Activated CD8-positive, alpha-beta T cell treated with anti-CD3 and anti-CD28 coated beads, Interleukin-2, amount 10 ng/mL, durations not matched to agents 7 days and 5 days (primary cell): ENCODE data around the gene PGP. TPM values are rescaled to one million over a fixed set of nuclear protein-coding genes. Genes with fewer than 3 reads are reported as not detected.
A peak's percentile ranks its signal among the peaks of the same experiment; 100 is the strongest.

Experiments used
- ATAC-seq: fragments of 150-1000 bp; cut with Tn5 transposase; one replicate; pipeline ENCODE4 v1.10.0; 2021; ENCODE audit warnings: moderate library complexity
- CTCF ChIA-PET: fragments of 350-600 bp; sonication (Branson Sonifier 250); formaldehyde crosslinking; loops from one replicate; lab custom pipeline; 2021; ENCODE audit warnings: antibody characterized with exemption; lab: Charles Lee
- POLR2A ChIA-PET: fragments of 350-600 bp; sonication (Branson Sonifier 250); formaldehyde crosslinking; loops from one replicate; lab custom pipeline; 2021; ENCODE audit warnings: antibody characterized with exemption; lab: Charles Lee
- DNase-seq: peaks from one replicate; pipeline ENCODE4 v3.0.0-alpha.2; 2020
- H3K27ac Mint-ChIP-seq: one replicate; pipeline ENCODE4 v1.8.0; 2021; ENCODE audit warnings: mild to moderate bottlenecking, mixed read lengths
- H3K27me3 Mint-ChIP-seq: one replicate; pipeline ENCODE4 v1.8.0; 2021; ENCODE audit warnings: low read depth, mixed read lengths
- H3K36me3 Mint-ChIP-seq: one replicate; pipeline ENCODE4 v1.8.0; 2021; ENCODE audit warnings: low read depth, mixed read lengths
- H3K4me1 Mint-ChIP-seq: one replicate; pipeline ENCODE4 v1.8.0; 2021; ENCODE audit warnings: low read depth, mixed read lengths
- H3K4me3 Mint-ChIP-seq: one replicate; pipeline ENCODE4 v1.8.0; 2021; ENCODE audit warnings: mild to moderate bottlenecking, mixed read lengths
- H3K9me3 Mint-ChIP-seq: one replicate; pipeline ENCODE4 v1.8.0; 2022; ENCODE audit warnings: mixed read lengths; ENCODE audit not compliant: insufficient read depth
- total RNA-seq, 2 experiments: library from RNA; stranded (reverse); gene quantifications; one replicate each; pipeline ENCODE4 v1.2.3, GENCODE V29; 2021

PGP gene
- total RNA-seq, 2 experiments from 2014 or later: 28.5 to 29.0 TPM

GRCh38 chr16:2174396-2175131 lies 40.1 kb downstream of the PGP start:
- H3K27ac Mint-ChIP-seq: no peak overlapping the region
- no peaks in the 10 kb centered on the region for H3K27me3 Mint-ChIP-seq
- H3K36me3 Mint-ChIP-seq: peaks cover 18% of the 10 kb centered on the region
- H3K9me3 Mint-ChIP-seq: no peaks in the 10 kb centered on the region
- ATAC-seq: no peak
- DNase-seq: no peak
- ChIA-PET CTCF (no interaction called here), POLR2A (no interaction called here)
- H3K4me3 Mint-ChIP-seq: no peak overlapping the region
- H3K4me1 Mint-ChIP-seq: no peaks in the 10 kb centered on the region

DNA sequence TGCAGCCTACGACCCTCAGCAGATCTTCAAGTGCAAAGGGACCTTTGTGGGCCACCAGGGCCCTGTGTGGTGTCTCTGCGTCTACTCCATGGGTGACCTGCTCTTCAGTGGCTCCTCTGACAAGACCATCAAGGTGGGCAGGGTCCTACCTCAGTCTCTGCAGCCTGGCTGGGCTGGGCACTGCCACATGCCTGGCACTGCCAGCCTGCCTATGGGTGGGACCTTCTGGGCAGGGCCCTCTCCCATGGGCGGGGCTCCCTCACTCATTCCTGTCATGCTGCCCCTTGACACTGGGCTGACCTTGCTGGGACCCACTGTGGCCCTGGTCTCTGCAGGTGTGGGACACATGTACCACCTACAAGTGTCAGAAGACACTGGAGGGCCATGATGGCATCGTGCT lies 40.7 kb downstream of the PGP start:
- no peak overlapping the region for H3K27ac Mint-ChIP-seq
- peaks cover 18% of the 10 kb centered on the region for H3K36me3 Mint-ChIP-seq
- ATAC-seq (no peak), DNase-seq (no peak)
- ChIA-PET CTCF (no interaction called here), POLR2A (no interaction called here)
- no peaks in the 10 kb centered on the region for H3K4me1 Mint-ChIP-seq
- H3K27me3 Mint-ChIP-seq: no peaks in the 10 kb centered on the region
- no peaks in the 10 kb centered on the region for H3K9me3 Mint-ChIP-seq
- no peak overlapping the region for H3K4me3 Mint-ChIP-seq

DNA sequence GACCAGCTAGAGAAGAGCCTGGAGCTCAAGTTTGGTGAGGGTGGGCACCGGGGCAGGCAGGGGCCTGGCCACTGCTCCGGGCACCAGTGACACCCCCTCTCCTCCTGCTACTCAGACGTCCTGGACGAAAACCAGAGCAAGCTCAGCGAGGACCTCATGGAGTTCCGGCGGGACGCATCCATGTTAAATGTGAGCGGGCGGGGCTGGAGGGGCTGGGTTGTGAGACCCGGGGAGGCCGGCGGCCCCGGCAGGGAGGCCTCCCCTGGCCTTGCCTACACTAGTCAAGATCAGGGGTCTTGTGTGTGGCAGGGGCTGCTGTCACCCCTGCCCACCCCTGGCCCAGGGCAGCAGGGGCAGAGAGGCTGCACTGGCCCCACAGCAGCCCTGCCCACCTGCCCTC lies 41.3 kb downstream of the PGP start:
- DNase-seq (no peak), ATAC-seq (no peak)
- Mint-ChIP-seq H3K4me3 (no peak overlapping the region), H3K27me3 (no peaks in the 10 kb centered on the region), H3K36me3 (peaks cover 18% of the 10 kb centered on the region), H3K27ac (no peak overlapping the region), H3K9me3 (no peaks in the 10 kb centered on the region), H3K4me1 (no peaks in the 10 kb centered on the region)
- POLR2A ChIA-PET: no interaction called here
- CTCF ChIA-PET: no interaction called here

GRCh38 chr16:2172688-2173335 lies 41.8 kb downstream of the PGP start:
- ATAC-seq (no peak), DNase-seq (no peak)
- H3K4me3 Mint-ChIP-seq: no peak overlapping the region
- H3K36me3 Mint-ChIP-seq: peaks cover 18% of the 10 kb centered on the region
- CTCF ChIA-PET: no interaction called here
- H3K27ac Mint-ChIP-seq: no peak overlapping the region
- H3K4me1 Mint-ChIP-seq: no peaks in the 10 kb centered on the region
- no peaks in the 10 kb centered on the region for H3K27me3 Mint-ChIP-seq
- POLR2A ChIA-PET: no interaction called here
- no peaks in the 10 kb centered on the region for H3K9me3 Mint-ChIP-seq

GRCh38 chr16:2171601-2172178 lies 43.0 kb downstream of the PGP start:
- no peaks in the 10 kb centered on the region for H3K4me1 Mint-ChIP-seq
- DNase-seq (no peak), ATAC-seq (no peak)
- POLR2A ChIA-PET: no interaction called here
- no peaks in the 10 kb centered on the region for H3K9me3 Mint-ChIP-seq
- no peak overlapping the region for H3K4me3 Mint-ChIP-seq
- no peaks in the 10 kb centered on the region for H3K27me3 Mint-ChIP-seq
- CTCF ChIA-PET: no interaction called here
- H3K36me3 Mint-ChIP-seq: peaks cover 15% of the 10 kb centered on the region
- H3K27ac Mint-ChIP-seq: no peak overlapping the region

- H3K9me3 Mint-ChIP-seq: no peaks in the 10 kb centered on the region
- peaks cover 15% of the 10 kb centered on the region for H3K36me3 Mint-ChIP-seq
- no peaks in the 10 kb centered on the region for H3K4me1 Mint-ChIP-seq
- POLR2A ChIA-PET: no interaction called here
- DNase-seq: no peak
- no peaks in the 10 kb centered on the region for H3K27me3 Mint-ChIP-seq
- CTCF ChIA-PET: no interaction called here
- H3K27ac Mint-ChIP-seq: no peak overlapping the region
- ATAC-seq: no peak
- H3K4me3 Mint-ChIP-seq: no peak overlapping the region
These were observed 43.8 kb downstream of the PGP start for GRCh38 chr16:2170587-2171435.

DNA sequence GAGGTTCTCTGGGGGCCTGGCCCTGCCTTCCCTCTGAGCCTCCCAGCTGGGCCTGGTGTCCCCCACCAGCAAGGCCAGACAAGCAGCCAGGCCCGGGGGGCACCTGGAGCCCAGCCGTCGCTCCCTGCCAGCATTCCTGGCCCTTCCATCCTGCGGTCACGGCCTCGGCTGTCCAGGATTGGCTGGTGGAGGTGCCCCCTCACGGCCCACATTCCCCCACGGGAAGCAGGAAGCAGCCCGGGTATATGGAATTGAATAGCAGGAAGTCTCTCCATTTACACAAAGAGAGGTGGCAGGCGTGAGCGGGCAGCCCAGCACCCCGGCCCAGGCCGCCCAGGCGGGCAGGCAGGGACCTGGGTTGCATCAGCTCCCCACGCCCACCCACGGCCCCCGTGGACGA lies 44.6 kb downstream of the PGP start:
- H3K27ac Mint-ChIP-seq: no peak overlapping the region
- H3K36me3 Mint-ChIP-seq: peaks cover 17% of the 10 kb centered on the region
- H3K4me3 Mint-ChIP-seq: no peak overlapping the region
- DNase-seq (no peak), ATAC-seq (no peak)
- no peaks in the 10 kb centered on the region for H3K4me1 Mint-ChIP-seq
- H3K27me3 Mint-ChIP-seq: no peaks in the 10 kb centered on the region
- H3K9me3 Mint-ChIP-seq: no peaks in the 10 kb centered on the region
- CTCF ChIA-PET: no interaction called here
- POLR2A ChIA-PET: no interaction called here

DNA sequence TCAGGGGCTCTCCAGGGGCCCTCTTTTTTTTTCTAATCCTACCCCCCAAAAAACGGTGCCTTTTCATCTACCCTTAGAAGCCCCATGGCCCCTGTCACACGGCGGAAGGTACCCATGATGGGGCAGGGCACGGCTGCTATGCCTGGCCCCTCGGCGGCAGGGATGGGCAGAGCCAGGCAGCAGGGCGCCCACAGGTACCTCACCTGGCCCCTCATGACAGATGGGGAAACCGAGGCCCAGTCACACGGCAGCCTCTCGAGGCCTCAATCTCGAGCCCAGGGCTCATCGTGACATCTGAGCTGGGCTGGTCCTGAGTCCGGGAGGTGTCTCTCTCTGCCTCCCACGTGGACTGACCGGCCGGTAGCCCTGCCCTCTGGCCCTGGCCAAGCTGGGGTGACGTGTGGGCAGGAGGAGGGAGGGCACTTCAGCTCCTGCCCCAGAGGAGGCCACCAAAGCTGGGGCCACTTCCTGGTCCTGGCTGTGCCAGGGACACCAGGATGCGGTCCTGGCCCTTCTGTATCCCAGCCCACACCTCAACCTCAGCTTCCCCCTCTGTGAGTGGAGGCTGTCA lies 47.5 kb downstream of the PGP start:
- POLR2A ChIA-PET: no interaction called here

GRCh38 chr16:2166263-2167067 lies 48.2 kb downstream of the PGP start:
- Mint-ChIP-seq H3K9me3 (no peaks in the 10 kb centered on the region), H3K4me3 (no peak overlapping the region), H3K27me3 (no peaks in the 10 kb centered on the region), H3K4me1 (no peaks in the 10 kb centered on the region), H3K27ac (peak overlapping the region; percentile 64), H3K36me3 (peaks cover 13% of the 10 kb centered on the region)
- ChIA-PET CTCF (no interaction called here), POLR2A (no interaction called here)
- ATAC-seq: no peak
- no peak for DNase-seq

More for the DNA sequence above, 47.5 kb downstream of the PGP start:
- Mint-ChIP-seq H3K9me3 (no peaks in the 10 kb centered on the region), H3K27ac (no peak overlapping the region), H3K4me3 (no peak overlapping the region), H3K27me3 (no peaks in the 10 kb centered on the region), H3K4me1 (no peaks in the 10 kb centered on the region), H3K36me3 (peaks cover 13% of the 10 kb centered on the region)
- ATAC-seq (no peak), DNase-seq (no peak)
- CTCF ChIA-PET: no interaction called here

DNA sequence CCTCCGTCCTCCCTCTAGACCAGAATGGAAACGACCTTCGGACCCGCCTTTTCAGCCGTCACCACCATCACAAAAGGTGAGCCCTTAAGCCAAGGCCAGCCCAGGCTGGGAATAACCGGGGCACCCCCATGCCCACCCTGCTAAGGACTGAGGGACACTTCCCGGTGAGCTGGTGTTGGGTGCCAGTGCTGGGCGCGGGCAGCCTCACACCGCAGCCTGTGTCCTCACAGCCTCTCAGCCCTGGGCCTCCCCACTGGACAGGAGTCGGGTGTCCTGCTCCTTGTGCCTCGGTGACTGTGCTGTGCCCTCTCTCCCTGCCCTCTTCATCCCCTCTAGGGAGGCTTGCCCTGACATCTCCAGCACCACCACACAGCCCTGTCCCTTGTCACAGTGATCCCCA lies 48.8 kb downstream of the PGP start:
- H3K27me3 Mint-ChIP-seq: no peaks in the 10 kb centered on the region
- DNase-seq (no peak), ATAC-seq (no peak)
- peak overlapping the region; percentile 64 for H3K27ac Mint-ChIP-seq
- no peaks in the 10 kb centered on the region for H3K9me3 Mint-ChIP-seq
- CTCF ChIA-PET: no interaction called here
- no peaks in the 10 kb centered on the region for H3K4me1 Mint-ChIP-seq
- no peak overlapping the region for H3K4me3 Mint-ChIP-seq
- POLR2A ChIA-PET: no interaction called here
- peaks cover 13% of the 10 kb centered on the region for H3K36me3 Mint-ChIP-seq

DNA sequence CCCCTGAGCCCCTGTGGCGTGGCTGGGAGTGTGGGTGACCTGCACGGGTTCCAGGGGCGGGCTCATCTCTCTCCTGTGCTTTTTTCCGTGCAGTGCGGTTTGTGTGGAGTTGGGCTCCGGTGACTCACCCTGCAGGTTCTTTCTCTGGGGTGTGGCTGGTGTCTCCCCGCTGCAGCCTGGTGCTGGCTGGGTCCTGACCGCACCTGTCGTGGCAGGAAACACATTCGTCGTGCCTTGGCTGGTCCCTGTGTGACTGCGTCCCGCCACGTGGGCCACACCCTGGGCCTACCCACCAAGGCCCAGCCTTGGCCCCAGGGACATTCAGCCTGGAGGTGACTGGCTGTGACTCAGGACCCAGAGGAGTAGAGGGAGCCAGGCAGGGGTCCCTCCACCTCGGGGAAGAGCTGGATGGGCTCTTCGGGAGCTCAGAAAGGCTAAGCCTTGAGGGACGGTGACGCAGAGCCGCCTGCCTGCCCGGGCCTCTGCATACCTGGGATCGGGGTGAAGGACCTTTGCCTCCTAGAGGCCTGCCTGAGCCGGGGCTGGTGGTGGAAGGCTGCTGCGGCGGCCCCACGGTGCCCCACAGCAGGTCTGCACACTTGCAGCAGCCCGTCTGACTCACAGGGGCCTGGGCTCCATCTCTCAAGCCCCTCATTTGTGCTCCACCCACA lies 51.3 kb downstream of the PGP start:
- H3K9me3 Mint-ChIP-seq: no peaks in the 10 kb centered on the region
- no peaks in the 10 kb centered on the region for H3K27me3 Mint-ChIP-seq
- ChIA-PET CTCF (no interaction called here), POLR2A (no interaction called here)
- peaks cover 13% of the 10 kb centered on the region for H3K36me3 Mint-ChIP-seq
- peak overlapping the region; percentile 32 for H3K27ac Mint-ChIP-seq
- ATAC-seq (no peak), DNase-seq (no peak)
- H3K4me3 Mint-ChIP-seq: no peak overlapping the region
- peaks cover 2% of the 10 kb centered on the region for H3K4me1 Mint-ChIP-seq
